Measurements from ENCODE around the gene PACC1.

- TF ChIP-seq CTCF (IDR thresholded peaks at IDR 0.05; ENCODE audit: low read depth, low read length, poor library complexity, severe bottlenecking) = no peak
- no peak for TF ChIP-seq EZH2phosphoT487 (IDR thresholded peaks at IDR 0.05; ENCODE audit: borderline replicate concordance, low read length)
These were observed 13.6 kb downstream of the PACC1 start for GRCh38 chr1:212401042-212401441.
